Mesothelial cell of epicardium (in vitro differentiated cells): Measurements from ENCODE around the gene BLCAP. TPM values are rescaled to one million over a fixed set of nuclear protein-coding genes. Genes with fewer than 3 reads are reported as not detected.
A peak's percentile ranks its signal among the peaks of the same experiment; 100 is the strongest.

Source experiments
- DNase-seq, 2 experiments: peaks; one replicate each; pipeline ENCODE4 v3.0.0; 2021; ENCODE audit warnings: low spot score in 2 of 2; ENCODE audit not compliant: unreplicated experiment in 2 of 2
- H3K27ac Mint-ChIP-seq: 2 replicates; pipeline ENCODE4 v1.8.0; 2021; ENCODE audit warnings: mixed read lengths
- H3K27me3 Mint-ChIP-seq: 2 replicates; pipeline ENCODE4 v1.8.0; 2021; ENCODE audit warnings: low read depth, mixed read lengths
- H3K36me3 Mint-ChIP-seq: 2 replicates; pipeline ENCODE4 v1.8.0; 2021; ENCODE audit warnings: mixed read lengths
- H3K4me1 Mint-ChIP-seq: 2 replicates; pipeline ENCODE4 v1.8.0; 2021; ENCODE audit warnings: mixed read lengths
- H3K4me3 Mint-ChIP-seq: 2 replicates; pipeline ENCODE4 v1.8.0; 2021; ENCODE audit warnings: mild to moderate bottlenecking, moderate library complexity, mixed read lengths
- H3K9me3 Mint-ChIP-seq: 2 replicates; pipeline ENCODE4 v1.8.0; 2021; ENCODE audit warnings: mixed read lengths
- total RNA-seq: library from RNA; stranded (reverse); gene quantifications from 3 replicates; pipeline ENCODE4 v1.2.1, GENCODE V29; 2021
- TF ChIP-seq, protein P1 (sequence below): fragments of 200-600 bp; sonication (generic); IDR thresholded peaks from one replicate; pipeline ENCODE4 v1.5.0; 2021; ENCODE audit warnings: antibody characterized with exemption; ENCODE audit not compliant: unreplicated experiment

Gene BLCAP
- total RNA-seq, 1 donor from 2014 or later, result 76.2 TPM

DNA sequence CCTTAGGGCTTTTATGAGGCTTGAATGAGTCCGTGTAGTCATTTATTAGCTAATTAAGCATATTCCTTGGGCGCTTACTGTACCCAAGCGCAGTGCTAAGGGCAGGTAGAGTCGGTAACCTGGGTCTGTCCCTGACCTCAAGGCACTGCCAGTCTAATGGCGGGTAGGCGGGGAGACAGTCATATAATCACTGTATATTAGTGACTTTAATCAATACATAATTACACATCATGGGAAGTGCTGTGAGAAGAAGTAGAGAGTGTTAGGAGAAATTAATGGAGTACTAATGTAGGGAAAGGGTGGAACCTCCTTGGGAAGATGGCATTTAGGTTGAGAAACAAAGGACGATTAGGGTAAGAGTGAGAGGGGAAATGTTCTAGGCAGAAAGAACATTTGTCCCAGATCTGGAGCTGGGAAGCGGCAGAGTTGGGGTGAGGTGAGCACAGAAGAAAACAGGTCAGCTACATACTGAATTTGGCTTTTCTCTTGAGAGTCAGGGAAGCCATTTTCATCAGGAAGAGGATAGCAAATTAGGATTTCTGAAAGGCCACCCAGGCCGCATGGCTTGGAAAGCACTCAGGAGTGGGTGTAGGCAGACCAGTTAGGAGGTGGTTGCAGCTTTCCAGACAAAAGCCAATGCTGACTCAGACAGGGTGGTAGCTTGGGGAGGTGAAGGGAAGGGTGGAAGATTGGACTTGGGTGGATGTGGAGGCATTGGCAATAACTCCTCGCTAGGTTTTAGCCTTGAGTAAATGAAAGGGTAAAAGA lies 954 bp upstream of the BLCAP start:
- no peak for DNase-seq
- Mint-ChIP-seq H3K27me3 (no peaks in the 10 kb centered on the region), H3K4me3 (peak overlapping the region; percentile 92), H3K9me3 (no peaks in the 10 kb centered on the region), H3K36me3 (no peaks in the 10 kb centered on the region), H3K27ac (peak overlapping the region; percentile 100), H3K4me1 (peaks cover 37% of the 10 kb centered on the region)
- TF ChIP-seq, protein P1, sequence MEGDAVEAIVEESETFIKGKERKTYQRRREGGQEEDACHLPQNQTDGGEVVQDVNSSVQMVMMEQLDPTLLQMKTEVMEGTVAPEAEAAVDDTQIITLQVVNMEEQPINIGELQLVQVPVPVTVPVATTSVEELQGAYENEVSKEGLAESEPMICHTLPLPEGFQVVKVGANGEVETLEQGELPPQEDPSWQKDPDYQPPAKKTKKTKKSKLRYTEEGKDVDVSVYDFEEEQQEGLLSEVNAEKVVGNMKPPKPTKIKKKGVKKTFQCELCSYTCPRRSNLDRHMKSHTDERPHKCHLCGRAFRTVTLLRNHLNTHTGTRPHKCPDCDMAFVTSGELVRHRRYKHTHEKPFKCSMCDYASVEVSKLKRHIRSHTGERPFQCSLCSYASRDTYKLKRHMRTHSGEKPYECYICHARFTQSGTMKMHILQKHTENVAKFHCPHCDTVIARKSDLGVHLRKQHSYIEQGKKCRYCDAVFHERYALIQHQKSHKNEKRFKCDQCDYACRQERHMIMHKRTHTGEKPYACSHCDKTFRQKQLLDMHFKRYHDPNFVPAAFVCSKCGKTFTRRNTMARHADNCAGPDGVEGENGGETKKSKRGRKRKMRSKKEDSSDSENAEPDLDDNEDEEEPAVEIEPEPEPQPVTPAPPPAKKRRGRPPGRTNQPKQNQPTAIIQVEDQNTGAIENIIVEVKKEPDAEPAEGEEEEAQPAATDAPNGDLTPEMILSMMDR, result no peak

DNA sequence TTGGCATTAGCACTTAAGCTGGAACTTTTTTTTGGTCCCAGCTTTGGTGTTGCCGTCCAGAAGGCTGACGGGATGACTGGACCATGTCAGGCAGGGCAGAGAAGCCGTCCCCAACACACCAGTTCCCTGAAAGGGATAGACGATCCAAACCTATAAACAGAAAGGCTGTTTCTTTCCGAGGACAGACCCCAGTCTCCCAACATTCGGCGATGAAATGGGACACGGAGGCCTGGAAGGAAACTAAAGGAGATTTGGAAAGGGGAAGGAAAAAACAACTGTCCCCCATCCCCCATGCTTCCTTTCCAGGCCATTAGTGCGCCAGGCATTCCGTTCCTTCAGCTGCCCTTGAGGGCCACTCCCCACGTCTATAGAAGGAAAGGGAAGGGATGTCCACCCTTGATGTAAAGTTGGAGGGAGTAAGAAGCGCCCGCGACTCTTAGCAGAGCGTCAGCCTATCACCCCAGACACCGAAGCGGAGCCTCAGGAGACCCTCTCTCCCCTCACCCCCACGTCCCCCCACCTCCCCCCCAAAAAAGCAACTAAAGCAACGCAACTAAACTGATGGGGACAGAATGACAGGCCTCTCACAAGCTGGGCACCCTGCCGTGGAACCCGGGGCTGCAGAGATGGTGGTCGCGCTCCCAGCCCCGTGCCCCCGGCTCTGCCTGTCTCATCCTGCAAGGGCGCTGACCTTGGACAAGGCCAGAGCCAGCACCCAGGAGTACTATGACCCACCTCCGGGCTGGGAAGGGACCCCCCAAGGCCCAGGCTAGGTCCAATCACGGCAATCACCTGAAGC lies 638 bp downstream of the BLCAP start:
- Mint-ChIP-seq H3K27me3 (no peaks in the 10 kb centered on the region), H3K4me1 (peaks cover 40% of the 10 kb centered on the region), H3K27ac (peak overlapping the region; percentile 100), H3K9me3 (no peaks in the 10 kb centered on the region), H3K36me3 (peaks cover 4% of the 10 kb centered on the region), H3K4me3 (peak overlapping the region; percentile 92)
- DNase-seq, result no peak
- TF ChIP-seq, protein P1, result no peak

DNA sequence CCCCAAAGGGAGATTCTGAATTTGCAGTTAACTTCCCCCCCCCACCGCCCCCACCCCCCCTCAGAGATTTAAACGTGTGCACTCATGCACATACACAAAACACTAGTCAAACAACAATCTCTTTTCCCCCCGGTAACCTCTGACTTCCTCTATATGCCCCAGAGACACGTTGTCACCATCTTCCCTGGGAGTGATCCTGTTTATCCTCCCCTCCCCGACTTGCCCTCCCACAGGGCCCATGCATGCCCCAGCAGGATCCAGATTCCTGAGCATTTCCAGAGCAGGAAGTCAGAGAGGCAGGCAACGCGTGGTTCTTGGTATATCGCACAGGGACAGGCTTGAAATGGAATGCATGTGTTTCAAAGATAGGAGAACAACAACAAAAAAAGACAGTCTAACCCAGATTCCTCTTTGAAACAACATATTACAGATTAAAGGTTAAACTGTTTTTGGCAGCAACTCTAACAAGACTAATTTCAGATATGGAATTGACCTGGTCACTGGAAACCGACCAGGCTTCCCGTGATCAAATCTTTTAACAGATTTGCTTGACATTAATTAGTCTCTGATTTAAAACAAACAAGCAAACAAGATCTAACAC lies 1.3 kb downstream of the BLCAP start:
- Mint-ChIP-seq H3K9me3 (no peaks in the 10 kb centered on the region), H3K4me3 (peak overlapping the region; percentile 92), H3K36me3 (peaks cover 4% of the 10 kb centered on the region), H3K4me1 (peaks cover 43% of the 10 kb centered on the region), H3K27me3 (no peaks in the 10 kb centered on the region), H3K27ac (peak overlapping the region; percentile 100)
- TF ChIP-seq, protein P1, result no peak
- peak in 1 of 2 experiments; percentile 53 for DNase-seq

DNA sequence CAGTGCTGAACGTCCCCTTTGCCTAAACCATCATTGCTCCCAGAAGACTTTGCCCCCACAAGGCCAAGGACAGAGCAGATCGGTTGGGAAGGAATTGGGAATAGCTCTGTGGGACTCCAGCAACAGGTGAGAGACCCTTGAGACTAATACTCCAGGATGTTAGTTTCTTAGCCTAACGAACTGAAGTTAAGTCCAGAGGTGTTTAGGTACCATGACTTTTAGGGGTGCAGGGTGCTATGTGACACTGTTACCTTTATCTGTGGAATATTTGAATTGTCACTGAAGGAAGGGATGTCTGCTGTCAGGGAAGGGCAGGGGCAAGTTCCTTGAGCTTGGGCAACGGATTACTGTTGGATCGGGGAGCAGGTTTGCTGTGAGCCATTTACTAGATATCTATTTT lies 1.9 kb downstream of the BLCAP start:
- DNase-seq, result no peak
- Mint-ChIP-seq H3K4me1 (peaks cover 43% of the 10 kb centered on the region), H3K27ac (no peak overlapping the region), H3K27me3 (no peaks in the 10 kb centered on the region), H3K36me3 (peaks cover 4% of the 10 kb centered on the region), H3K4me3 (peak overlapping the region; percentile 92), H3K9me3 (no peaks in the 10 kb centered on the region)
- TF ChIP-seq, protein P1, result no peak

DNA sequence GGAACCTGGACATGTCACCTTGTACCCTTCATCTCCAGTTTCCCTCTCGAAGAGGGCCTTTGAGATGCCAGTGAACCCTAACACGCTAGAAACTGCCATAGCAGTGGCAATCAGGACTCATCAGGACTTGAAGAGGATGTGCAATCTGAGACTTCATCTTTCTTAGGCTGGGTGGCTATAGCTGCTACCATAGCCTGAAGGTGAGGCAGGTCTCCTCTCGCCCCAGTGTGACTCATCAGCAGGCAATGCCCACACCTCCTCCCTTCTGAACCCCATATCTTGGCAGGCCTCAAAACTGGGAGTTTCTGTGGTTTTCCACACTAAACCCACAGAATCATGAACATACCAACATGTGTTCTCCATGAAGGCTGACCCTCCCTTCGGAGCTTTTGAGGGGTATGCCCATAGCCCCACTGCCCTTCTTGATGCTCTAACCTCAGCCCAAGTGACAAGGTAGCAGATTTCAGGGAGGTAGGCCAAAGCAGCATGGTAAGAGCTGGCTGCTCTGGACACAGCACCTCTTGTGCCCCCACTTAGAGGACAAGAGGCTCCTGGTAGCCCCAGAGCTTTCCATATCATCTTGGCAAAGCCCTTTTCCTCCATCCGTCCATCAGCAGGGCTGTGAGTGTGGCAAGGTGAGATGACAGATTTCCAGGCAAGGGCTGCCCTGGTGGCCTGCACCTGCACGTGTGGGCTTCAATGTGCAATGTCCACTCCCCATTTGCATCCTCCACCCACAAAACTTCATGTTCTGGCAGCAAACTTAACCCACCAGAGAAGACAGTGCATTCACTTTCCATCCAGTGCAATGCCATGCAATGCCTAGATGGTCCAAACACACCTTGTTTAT lies 2.6 kb downstream of the BLCAP start:
- TF ChIP-seq, protein P1, result no peak
- Mint-ChIP-seq H3K27ac (no peak overlapping the region), H3K36me3 (peaks cover 12% of the 10 kb centered on the region), H3K27me3 (no peaks in the 10 kb centered on the region), H3K4me1 (peaks cover 49% of the 10 kb centered on the region), H3K4me3 (peak overlapping the region; percentile 92), H3K9me3 (no peaks in the 10 kb centered on the region)
- DNase-seq, result no peak
